ENCODE data around the gene ACBD4. TPM values are rescaled to one million over a fixed set of nuclear protein-coding genes. Genes with fewer than 3 reads are reported as not detected.

The ACBD4 gene, protein sequence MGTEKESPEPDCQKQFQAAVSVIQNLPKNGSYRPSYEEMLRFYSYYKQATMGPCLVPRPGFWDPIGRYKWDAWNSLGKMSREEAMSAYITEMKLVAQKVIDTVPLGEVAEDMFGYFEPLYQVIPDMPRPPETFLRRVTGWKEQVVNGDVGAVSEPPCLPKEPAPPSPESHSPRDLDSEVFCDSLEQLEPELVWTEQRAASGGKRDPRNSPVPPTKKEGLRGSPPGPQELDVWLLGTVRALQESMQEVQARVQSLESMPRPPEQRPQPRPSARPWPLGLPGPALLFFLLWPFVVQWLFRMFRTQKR
- total RNA-seq (2022; extraction: Qiagen RNA extraction; ENCODE audit: low read depth): 5.0 to 8.9 TPM (median 7.8 TPM) in 5 replicates

DNA sequence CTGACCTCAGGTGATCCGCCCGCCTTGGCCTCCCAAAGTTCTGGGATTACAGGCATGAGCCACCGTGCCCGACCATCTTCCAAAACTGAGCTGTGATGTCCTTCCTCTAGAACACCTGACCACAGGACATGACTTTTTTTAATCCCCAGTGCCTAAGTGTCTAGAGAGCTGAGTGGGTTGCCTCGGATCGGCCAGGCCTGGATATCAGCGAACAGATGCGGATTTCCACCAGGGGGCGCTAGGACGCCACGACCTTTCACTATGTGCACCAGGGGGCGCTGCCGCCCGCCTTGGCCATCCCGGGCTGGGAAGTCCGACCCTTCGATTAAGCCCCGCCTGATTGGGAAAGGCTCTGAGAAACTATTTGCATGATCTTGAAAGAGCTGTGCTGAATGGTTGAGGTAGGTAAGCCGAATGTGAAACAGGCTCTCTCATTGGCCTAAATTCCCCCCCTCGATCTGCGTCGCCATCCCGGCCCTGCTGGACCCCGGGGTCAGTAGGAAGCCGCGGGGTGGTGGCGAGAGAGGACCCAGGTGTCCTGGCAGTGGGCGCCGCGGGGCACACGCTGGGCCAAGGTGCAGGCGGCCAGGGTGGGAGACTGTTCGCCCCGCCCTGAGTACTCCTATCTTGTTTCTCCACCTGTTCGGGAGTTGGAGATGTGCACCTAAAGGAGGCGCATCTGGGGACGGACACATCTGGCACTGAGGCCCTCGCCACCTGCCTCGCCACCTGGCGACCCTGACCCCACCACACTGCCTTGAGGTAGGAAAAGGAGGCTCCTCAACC lies at the start of gene ACBD4:
TSS of gene ACBD4 (plus strand) at position 496 of the 786 bp plus-strand sequence. CDS start 458 bp downstream, outside the sequence.

DNA sequence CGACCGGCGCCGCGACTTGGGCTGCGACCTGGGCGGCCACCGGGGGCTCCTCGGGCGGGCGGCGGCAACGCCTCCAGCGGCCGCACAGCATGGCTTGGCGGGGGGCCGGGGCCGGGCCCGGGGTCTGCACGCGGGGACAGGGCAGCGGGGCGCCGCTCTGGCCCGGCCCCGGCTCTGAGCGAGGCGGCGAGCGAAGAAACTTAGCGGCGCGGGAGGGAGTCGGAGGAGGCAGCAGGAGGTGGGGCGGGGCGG lies 3.2 kb upstream of the ACBD4 start, which contains the start of gene PLCD3:
TSS of gene PLCD3 (minus strand) at position 196 of the 252 bp plus-strand sequence. CDS start at position 91, 105 bp downstream.

DNA sequence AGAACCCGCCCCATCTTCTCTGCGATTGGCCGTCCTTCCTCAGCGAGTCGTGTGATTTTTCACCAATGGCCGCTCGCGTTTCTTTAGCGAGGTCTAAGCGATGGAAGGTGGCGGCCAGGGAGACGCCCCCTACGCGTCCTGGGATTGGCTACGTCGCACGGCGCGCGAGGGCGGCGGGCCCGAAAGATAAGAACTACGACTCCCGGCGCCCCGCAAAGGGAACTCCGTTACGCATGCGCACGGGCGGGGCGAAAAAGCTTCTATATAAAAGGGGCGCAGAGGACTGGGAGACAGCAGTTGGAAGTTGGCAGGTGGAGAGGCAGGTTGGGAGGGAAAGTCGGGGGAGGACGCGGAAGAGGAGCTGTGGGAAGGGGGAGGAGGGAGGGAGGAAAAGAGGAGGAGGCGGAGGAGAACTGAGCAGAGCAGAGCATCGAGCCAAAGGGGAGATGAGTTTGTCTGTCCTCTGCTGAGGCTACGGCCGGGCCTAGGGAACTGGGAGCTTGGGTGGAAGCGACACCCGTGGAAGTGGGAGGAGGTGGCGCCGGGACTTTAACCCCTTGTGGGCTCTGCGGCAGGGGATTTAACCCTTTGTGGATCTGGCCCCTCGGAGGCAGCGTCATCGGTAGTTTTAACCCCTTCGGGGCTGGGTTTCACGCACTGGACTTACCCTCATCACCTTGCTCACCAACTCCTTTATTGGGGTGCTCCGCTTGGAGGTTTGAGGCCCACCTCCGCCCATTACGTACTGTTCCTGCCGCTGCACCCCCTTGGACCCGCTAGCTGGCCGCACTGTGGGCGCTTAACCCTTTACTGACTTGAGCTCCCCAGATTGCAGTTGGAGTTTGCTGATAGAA lies 12.9 kb downstream of the ACBD4 start, which contains the start of gene HEXIM1:
TSS of gene HEXIM1 (plus strand) at position 293 of the 854 bp plus-strand sequence. CDS start 716 bp downstream, outside the sequence.

DNA sequence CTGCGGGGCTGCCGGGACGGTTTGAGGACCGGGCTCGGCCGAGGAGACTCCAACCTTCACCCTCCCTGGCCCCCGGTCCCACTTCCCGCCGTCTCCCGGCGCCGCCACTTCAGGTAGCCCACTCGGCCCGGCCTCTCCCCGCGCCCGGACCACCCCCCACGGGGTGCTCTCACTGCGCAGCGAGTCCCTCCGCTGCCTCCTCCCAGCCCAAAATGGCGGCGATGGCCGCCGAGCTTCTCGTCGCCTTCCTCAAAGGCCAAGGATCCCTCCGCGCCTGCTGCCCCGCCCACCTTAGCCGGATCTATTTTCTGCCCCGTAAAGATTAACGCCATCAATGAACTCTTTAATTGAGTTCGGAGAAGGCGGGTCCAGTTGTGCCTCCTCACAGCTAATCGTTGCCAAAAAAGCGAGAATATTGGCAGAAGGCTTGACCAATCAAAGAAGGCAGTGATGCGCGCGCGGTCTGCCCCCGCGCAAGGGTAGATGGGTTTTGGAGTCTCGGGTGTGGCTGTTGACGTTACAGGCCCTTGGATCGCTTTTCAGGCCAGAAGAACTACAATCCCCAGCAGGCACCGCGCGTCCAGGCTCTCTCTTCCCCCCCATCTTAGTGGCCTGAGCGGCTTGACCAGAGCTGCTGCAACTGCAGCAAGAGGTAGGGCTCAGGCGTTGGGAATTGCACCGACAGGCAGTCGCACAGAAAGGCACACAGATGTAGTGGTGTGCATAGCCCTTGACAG lies 26.0 kb downstream of the ACBD4 start, which contains the start of gene HEXIM2:
TSS of gene HEXIM2 (plus strand) at position 588 of the 737 bp plus-strand sequence. CDS start 919 bp downstream, outside the sequence.

Other genes with a start within 250 kb of the ACBD4 start
- gene EFTUD2, start 236.2 kb upstream of the ACBD4 start, total RNA-seq (2022; extraction: Qiagen RNA extraction; ENCODE audit: low read depth): 159 to 184 TPM (median 170 TPM) in 5 replicates
- gene GFAP, start 220.2 kb upstream of the ACBD4 start, total RNA-seq (2022; extraction: Qiagen RNA extraction; ENCODE audit: low read depth): 0.44 to 2.4 TPM (median 0.71 TPM) in 5 replicates
- gene KIF18B, start 187.9 kb upstream of the ACBD4 start, total RNA-seq (2022; extraction: Qiagen RNA extraction; ENCODE audit: low read depth): 33.4 to 46.7 TPM (median 45.4 TPM) in 5 replicates
- gene C1QL1, start 167.4 kb upstream of the ACBD4 start, total RNA-seq (2022; extraction: Qiagen RNA extraction; ENCODE audit: low read depth): 17.6 to 30.5 TPM (median 24.6 TPM) in 5 replicates
- 18.0 to 24.0 TPM (median 20.5 TPM) in 5 replicates for gene DCAKD, start 84.1 kb upstream of the ACBD4 start, total RNA-seq (2022; extraction: Qiagen RNA extraction; ENCODE audit: low read depth)
- 162 to 316 TPM (median 205 TPM) in 5 replicates for gene NMT1, start 74.4 kb upstream of the ACBD4 start, total RNA-seq (2022; extraction: Qiagen RNA extraction; ENCODE audit: low read depth)
- 177 to 204 TPM (median 194 TPM) in 5 replicates for gene PLCD3, start 3.2 kb upstream of the ACBD4 start, total RNA-seq (2022; extraction: Qiagen RNA extraction; ENCODE audit: low read depth)
- gene HEXIM1, start 12.8 kb downstream of the ACBD4 start, total RNA-seq (2022; extraction: Qiagen RNA extraction; ENCODE audit: low read depth): 48.8 to 56.1 TPM (median 51.9 TPM) in 5 replicates
- gene HEXIM2, start 26.2 kb downstream of the ACBD4 start, total RNA-seq (2022; extraction: Qiagen RNA extraction; ENCODE audit: low read depth): 12.6 to 18.6 TPM (median 18.0 TPM) in 5 replicates
- 31.1 to 48.3 TPM (median 44.1 TPM) in 5 replicates for gene FMNL1, start 86.2 kb downstream of the ACBD4 start, total RNA-seq (2022; extraction: Qiagen RNA extraction; ENCODE audit: low read depth)
- gene SPATA32, start 126.4 kb downstream of the ACBD4 start, total RNA-seq (2022; extraction: Qiagen RNA extraction; ENCODE audit: low read depth): 0.11 to 0.25 TPM (median 0.22 TPM) in 5 replicates
- 59.1 to 90.6 TPM (median 67.3 TPM) in 5 replicates for gene MAP3K14, start 181.3 kb downstream of the ACBD4 start, total RNA-seq (2022; extraction: Qiagen RNA extraction; ENCODE audit: low read depth)